Breast epithelium (tissue), 4 donors: ENCODE results near the gene RBM22. TPM values are rescaled to one million over a fixed set of nuclear protein-coding genes. Genes with fewer than 3 reads are reported as not detected.

ENCODE experiments used
- DNase-seq, 2 donors: peaks; one replicate each; pipeline ENCODE4 v3.0.0-alpha.2; 2019; ENCODE audit warnings: low spot score in 2 of 2
- H3K27ac ChIP-seq, 2 donors: fragments of 200-600 bp; sonication (generic) in 1 of 2; one replicate each; pipeline ENCODE4 v1.5.1; 2016 to 2019; ENCODE audit warnings: mild to moderate bottlenecking in 1 of 2
- H3K27me3 ChIP-seq, 2 donors: fragments of 200-600 bp; sonication (generic) in 1 of 2; one replicate each; pipeline versions ENCODE4 v1.5.1 to v1.6.0; 2017 to 2019; ENCODE audit warnings: control low read depth in 1 of 2, mild to moderate bottlenecking in 1 of 2
- H3K36me3 ChIP-seq: fragments of 200-600 bp; one replicate; pipeline ENCODE4 v1.5.1; 2019
- H3K4me1 ChIP-seq, 2 donors: fragments of 200-600 bp; sonication (generic); one replicate each; pipeline ENCODE4 v1.5.1; 2016 to 2019; ENCODE audit warnings: control low read depth in 1 of 2
- H3K4me3 ChIP-seq, 3 donors: fragments of 200-600 bp; sonication (generic); 1 replicate in 2 of 3; 2 replicates in 1 of 3; pipeline ENCODE4 v1.5.1; 2016 to 2019; ENCODE audit warnings: mild to moderate bottlenecking in 3 of 3, moderate library complexity in 2 of 3
- H3K9me3 ChIP-seq, 2 donors: fragments of 200-600 bp; sonication (generic) in 1 of 2; one replicate each; pipeline ENCODE4 v1.5.1; 2016 to 2019; ENCODE audit warnings: control low read depth in 1 of 2
- POLR2A ChIP-seq: fragments of 450-650 bp; IDR thresholded peaks from one replicate; pipeline ENCODE4 v1.6.1; 2016; ENCODE audit warnings: antibody characterized with exemption, mild to moderate bottlenecking, moderate library complexity
- POLR2AphosphoS5 ChIP-seq, 3 donors: sonication (generic); formaldehyde crosslinking; IDR thresholded peaks; one replicate each; pipeline ENCODE4 v1.6.1; 2017; ENCODE audit warnings: antibody characterized with exemption in 3 of 3
- intact Hi-C: fragments of 100-400 bp; cut with DNase I; formaldehyde crosslinking; loops from one replicate; pipeline ENCODE4 v1.15.1; 2023; ENCODE audit warnings: low total_unique reads
- total RNA-seq, 3 donors: library from RNA; depleted of rRNA; stranded (reverse); fragments of >200 nt; gene quantifications; one replicate each; pipeline ENCODE4 v1.1.0, GENCODE V29; 2016
- TF ChIP-seq, protein P1 (sequence below), 3 donors: fragments of 450-650 bp; IDR thresholded peaks; one replicate each; pipeline ENCODE4 v1.5.1; 2016 to 2017; ENCODE audit warnings: antibody characterized with exemption in 3 of 3, mild to moderate bottlenecking in 3 of 3, moderate library complexity in 3 of 3

Gene RBM22
- total RNA-seq, 3 donors from 2014 or later: 40.5 to 57.8 (median 44.9) TPM

DNA sequence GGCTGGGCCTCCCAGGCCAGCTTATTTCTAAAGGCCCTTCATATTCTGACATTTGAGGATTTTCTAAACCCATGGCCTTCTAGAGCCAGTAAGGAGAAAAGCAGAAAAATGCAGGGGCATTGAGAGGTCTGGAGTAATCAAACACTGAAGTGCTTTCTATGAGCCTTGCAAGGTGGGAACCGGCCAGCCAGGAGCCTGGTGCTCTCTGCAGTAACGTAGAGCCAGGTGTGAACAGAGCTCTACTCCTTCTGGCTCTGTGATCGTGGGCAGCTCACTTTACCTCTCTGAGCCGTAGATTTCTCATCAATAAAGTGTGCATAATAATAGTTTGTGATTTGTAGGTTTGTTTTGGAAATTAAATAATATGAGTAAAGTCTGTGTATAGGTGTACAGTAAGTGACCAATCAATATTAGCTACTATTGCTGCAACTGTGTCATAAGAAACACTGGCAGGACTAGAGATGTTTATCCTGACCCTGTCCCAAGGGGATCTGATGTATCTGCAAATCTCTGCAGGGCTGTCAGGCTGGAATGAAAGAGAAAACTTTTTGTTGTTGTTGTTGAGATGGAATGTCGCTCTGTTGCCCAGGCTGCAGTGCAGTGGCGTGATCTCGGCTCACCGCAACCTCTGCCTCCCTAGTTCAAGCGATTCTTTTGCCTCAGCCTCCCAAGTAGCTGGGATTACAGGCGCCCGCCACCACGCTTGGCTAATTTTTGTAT is 57.7 kb downstream of the RBM22 start:
- no peak for DNase-seq
- H3K36me3 ChIP-seq: no peaks in the 10 kb centered on the region
- H3K27ac ChIP-seq: peak overlapping the region; percentile 81 to 97
- peaks cover 21 to 38% of the 10 kb centered on the region in 2 donors for H3K4me1 ChIP-seq
- intact Hi-C loops: no loop called here
- no peaks in the 10 kb centered on the region for H3K27me3 ChIP-seq
- H3K9me3 ChIP-seq: no peaks in the 10 kb centered on the region
- no peak overlapping the region for H3K4me3 ChIP-seq
- TF ChIP-seq POLR2A: no peak
- TF ChIP-seq, protein P1, sequence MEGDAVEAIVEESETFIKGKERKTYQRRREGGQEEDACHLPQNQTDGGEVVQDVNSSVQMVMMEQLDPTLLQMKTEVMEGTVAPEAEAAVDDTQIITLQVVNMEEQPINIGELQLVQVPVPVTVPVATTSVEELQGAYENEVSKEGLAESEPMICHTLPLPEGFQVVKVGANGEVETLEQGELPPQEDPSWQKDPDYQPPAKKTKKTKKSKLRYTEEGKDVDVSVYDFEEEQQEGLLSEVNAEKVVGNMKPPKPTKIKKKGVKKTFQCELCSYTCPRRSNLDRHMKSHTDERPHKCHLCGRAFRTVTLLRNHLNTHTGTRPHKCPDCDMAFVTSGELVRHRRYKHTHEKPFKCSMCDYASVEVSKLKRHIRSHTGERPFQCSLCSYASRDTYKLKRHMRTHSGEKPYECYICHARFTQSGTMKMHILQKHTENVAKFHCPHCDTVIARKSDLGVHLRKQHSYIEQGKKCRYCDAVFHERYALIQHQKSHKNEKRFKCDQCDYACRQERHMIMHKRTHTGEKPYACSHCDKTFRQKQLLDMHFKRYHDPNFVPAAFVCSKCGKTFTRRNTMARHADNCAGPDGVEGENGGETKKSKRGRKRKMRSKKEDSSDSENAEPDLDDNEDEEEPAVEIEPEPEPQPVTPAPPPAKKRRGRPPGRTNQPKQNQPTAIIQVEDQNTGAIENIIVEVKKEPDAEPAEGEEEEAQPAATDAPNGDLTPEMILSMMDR (IDR thresholded peaks at IDR 0.05): no peak
- TF ChIP-seq POLR2AphosphoS5 (IDR thresholded peaks at IDR 0.05): no peak

DNA sequence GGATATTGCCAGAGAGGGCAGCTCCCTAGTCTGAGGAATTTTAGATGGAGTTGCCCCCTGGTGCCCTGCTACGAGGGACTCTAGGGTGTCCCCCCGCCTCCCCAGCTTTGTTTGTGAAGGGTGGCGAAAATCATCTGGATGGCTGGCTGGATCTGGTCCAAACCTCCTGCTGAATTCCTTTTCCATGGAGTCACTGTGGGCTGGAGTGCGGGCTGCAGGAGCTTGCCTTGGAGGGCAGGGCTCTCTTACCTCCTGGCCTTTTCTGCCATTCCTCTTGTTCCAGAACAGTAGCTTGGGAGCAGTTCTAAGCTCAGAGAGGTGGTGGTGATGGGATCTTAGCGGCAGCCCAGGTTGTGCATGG is 58.3 kb downstream of the RBM22 start:
- Histone ChIP-seq H3K36me3 (no peaks in the 10 kb centered on the region), H3K27ac (peak overlapping the region; percentile 81 to 97), H3K9me3 (no peaks in the 10 kb centered on the region), H3K27me3 (no peaks in the 10 kb centered on the region), H3K4me3 (peak overlapping the region in 1 of 3 donors; percentile 7), H3K4me1 (peaks cover 21 to 38% of the 10 kb centered on the region in 2 donors)
- TF ChIP-seq, protein P1 (IDR thresholded peaks at IDR 0.05): no peak
- no peak for TF ChIP-seq POLR2A
- peak in 2 of 3 donors; percentile 28 to 36 for TF ChIP-seq POLR2AphosphoS5 (IDR thresholded peaks at IDR 0.05)
- DNase-seq: peak; percentile 79 to 86
- intact Hi-C loops: no loop called here

DNA sequence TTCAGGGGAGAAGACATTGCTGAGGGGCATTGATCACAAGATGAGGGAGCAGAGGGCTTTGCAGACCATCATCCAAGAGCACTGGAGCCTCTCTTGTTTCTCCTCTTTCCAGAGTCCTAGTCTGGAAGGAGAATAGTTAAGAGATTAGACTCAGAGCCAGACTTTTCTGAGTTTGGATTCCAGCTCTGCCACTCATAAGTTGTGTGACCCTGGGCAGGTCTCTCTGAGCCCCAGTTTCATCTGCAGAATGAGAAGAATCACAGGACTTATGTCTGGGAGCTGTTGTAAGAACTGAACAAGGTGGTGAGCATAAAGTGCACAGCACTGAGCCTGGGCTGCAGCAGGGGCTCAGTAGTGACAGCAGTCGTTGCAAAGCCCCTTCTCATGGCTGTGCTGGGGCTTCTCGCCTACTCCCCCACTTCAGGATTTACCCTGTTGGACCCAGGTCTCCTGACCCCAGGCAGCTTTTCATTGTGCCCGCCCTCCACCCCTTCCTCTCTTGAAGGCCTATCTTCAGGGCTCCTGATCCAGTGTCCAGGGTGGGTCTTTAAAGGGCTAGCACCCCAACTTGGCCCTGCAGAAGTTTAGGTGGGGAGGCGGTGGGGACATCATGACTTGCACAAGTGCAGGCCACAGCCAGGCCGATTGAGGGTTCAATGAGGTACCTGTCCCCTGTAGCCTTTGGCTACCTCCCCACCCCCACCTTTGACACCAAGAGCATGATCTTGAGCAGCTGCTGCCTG is 58.9 kb downstream of the RBM22 start:
- Histone ChIP-seq H3K27me3 (no peaks in the 10 kb centered on the region), H3K4me3 (peak overlapping the region in 1 of 3 donors; percentile 7), H3K27ac (peak overlapping the region; percentile 81 to 97), H3K36me3 (no peaks in the 10 kb centered on the region), H3K4me1 (peaks cover 21 to 38% of the 10 kb centered on the region in 2 donors), H3K9me3 (no peaks in the 10 kb centered on the region)
- intact Hi-C loops: no loop called here
- TF ChIP-seq POLR2A: no peak
- no peak for TF ChIP-seq POLR2AphosphoS5 (IDR thresholded peaks at IDR 0.05)
- TF ChIP-seq, protein P1 (IDR thresholded peaks at IDR 0.05): no peak
- DNase-seq: no peak

DNA sequence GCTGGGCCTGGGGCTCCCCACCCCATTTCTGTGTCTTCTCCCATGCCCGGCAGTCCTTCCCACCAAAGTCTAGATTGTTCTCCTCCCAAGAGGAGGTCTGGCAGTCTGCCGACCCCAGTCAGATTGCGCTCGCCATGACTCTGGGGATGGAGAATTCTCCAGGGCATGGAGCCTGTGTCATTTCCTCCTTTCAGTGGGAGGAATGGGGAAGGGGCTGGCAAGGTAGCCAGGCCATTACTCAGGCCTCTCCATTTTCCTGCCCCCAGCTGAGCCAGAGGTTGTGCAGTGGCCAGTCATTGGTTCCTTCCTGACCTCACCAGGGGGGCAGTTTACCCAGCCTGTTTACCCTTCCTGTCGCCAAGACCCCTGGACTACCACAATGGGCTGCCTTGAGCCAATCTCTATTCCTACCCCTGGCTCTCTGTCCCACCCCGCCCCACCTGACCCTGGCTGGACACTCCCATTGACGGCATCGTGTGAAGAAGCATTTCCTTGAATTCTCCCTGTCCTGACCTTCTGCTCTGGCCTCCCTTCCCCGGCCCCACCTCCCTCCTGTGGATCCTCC is 59.8 kb downstream of the RBM22 start:
- no peaks in the 10 kb centered on the region for H3K9me3 ChIP-seq
- no peaks in the 10 kb centered on the region for H3K27me3 ChIP-seq
- peaks cover 21 to 38% of the 10 kb centered on the region in 2 donors for H3K4me1 ChIP-seq
- no peaks in the 10 kb centered on the region for H3K36me3 ChIP-seq
- no peak for DNase-seq
- TF ChIP-seq, protein P1 (IDR thresholded peaks at IDR 0.05): no peak
- TF ChIP-seq POLR2A: no peak
- no peak for TF ChIP-seq POLR2AphosphoS5 (IDR thresholded peaks at IDR 0.05)
- intact Hi-C loops: no loop called here
- H3K4me3 ChIP-seq: peak overlapping the region; percentile 1 to 50 (median 17)
- peak overlapping the region; percentile 81 to 97 for H3K27ac ChIP-seq

Other genes with a start within 250 kb of the RBM22 start
- 10 to 100 TPM; 46.7 to 92.3 (median 74.1) TPM for gene NDST1, start 192.9 kb downstream of the RBM22 start, total RNA-seq
- gene SYNPO, start 60.4 kb downstream of the RBM22 start, total RNA-seq: 10 to 100 TPM in 2 of 3 donors, 1 to 10 TPM in 1; 6.3 to 22.4 (median 15.4) TPM
- under 1 TPM; under 0.01 to 0.33 (median 0.15) TPM for gene MYOZ3, start 39.8 kb downstream of the RBM22 start, total RNA-seq
- gene DCTN4, start 58.0 kb upstream of the RBM22 start, total RNA-seq: 10 to 100 TPM; 68.5 to 99.5 (median 83.4) TPM
- 100 to 1,000 TPM in 1 of 3 donors, 10 to 100 TPM in 2; 47.9 to 191 (median 81.0) TPM for gene SMIM3, start 77.7 kb upstream of the RBM22 start, total RNA-seq
- gene IRGM, start 145.5 kb upstream of the RBM22 start, total RNA-seq: under 1 TPM; 0.66 to 0.80 (median 0.73) TPM
- 1 to 10 TPM; 4.6 to 8.8 (median 8.2) TPM for gene ZNF300, start 203.9 kb upstream of the RBM22 start, total RNA-seq